ENCODE results near the gene GZMA. TPM values are rescaled to one million over a fixed set of nuclear protein-coding genes. Genes with fewer than 3 reads are reported as not detected.
"Not testable (repeated sequence)": the region's sequence is repeated elsewhere in the genome, so short reads cannot be mapped to it uniquely, and the experiment has no call there.

Gene GZMA
- total RNA-seq, 4 donors from 2014 or later: not detected

DNA sequence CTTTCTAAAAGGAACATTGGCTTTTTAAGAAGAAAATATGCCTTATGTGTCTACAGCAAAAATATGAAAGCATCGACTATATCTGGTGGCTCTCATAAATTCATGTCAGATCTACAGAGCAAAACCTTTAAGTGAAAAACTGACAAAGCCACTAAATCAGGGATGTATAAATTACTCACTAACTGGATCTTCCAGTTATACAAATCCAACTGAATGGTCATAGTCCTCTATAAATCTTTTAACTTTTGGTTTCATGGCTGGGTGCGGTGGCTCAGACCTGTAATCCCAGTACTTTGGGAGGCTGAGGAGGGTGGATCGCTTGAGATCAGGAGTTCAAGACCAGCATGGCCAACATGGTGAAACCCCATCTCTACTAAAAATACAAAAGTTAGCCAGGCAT lies 29.2 kb upstream of the GZMA start:
- no peak for DNase-seq (ENCODE audit: low spot score in 2 of 2)
- WGBS: 63% methylated on average over 3 of the region's 3 CpGs
- Histone ChIP-seq H3K4me1 (no peaks in the 10 kb centered on the region), H3K9me3 (no peaks in the 10 kb centered on the region), H3K27me3 (peaks cover 10% of the 10 kb centered on the region), H3K4me3 (no peak overlapping the region), H3K36me3 (no peaks in the 10 kb centered on the region), H3K27ac (no peak overlapping the region)
- TF ChIP-seq POLR2AphosphoS5 (IDR thresholded peaks at IDR 0.05) (no peak), EP300 (IDR thresholded peaks at IDR 0.05) (no peak)
- TF ChIP-seq, protein P1, sequence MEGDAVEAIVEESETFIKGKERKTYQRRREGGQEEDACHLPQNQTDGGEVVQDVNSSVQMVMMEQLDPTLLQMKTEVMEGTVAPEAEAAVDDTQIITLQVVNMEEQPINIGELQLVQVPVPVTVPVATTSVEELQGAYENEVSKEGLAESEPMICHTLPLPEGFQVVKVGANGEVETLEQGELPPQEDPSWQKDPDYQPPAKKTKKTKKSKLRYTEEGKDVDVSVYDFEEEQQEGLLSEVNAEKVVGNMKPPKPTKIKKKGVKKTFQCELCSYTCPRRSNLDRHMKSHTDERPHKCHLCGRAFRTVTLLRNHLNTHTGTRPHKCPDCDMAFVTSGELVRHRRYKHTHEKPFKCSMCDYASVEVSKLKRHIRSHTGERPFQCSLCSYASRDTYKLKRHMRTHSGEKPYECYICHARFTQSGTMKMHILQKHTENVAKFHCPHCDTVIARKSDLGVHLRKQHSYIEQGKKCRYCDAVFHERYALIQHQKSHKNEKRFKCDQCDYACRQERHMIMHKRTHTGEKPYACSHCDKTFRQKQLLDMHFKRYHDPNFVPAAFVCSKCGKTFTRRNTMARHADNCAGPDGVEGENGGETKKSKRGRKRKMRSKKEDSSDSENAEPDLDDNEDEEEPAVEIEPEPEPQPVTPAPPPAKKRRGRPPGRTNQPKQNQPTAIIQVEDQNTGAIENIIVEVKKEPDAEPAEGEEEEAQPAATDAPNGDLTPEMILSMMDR (IDR thresholded peaks at IDR 0.05): no peak

DNA sequence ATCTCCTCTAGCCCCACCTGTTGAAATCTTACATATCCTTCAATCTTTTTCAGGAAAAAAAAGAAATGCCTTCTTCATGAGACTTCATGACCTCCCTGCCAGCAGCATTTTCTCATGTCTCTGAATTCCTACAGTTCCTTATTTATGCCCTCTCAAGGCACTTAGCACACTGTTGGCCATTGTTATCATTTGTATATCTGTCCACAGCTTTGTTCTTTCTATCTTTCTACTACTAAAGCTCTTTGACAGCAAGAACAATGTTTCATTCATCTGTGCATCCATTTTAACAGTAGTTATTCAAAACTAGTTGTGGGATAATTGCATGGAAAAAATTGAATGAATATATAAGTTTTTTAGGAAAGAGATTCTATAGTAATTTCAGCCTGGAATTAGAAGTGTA lies 20.9 kb upstream of the GZMA start:
- no peaks in the 10 kb centered on the region for H3K36me3 ChIP-seq
- no peak overlapping the region for H3K4me3 ChIP-seq

DNA sequence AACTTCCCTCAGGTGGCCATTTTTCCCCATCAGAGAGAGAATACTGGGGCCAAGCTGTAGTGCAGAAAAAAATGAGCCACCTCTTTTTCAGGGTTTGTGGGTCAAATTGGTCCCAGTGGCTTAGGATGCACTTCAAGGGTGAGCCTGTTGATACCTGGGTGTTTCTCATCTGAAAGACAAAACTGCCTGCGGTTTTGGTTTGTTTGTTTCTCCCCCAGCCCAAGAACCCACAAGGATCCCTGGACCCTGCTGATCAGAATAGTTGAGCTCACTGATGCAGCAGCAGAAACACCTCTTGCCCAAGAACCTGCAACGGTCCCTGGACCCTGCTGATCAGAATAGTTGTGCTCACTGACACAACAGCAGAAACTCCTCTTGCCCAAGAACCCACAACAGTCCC lies 13.1 kb upstream of the GZMA start:
- not testable (repeated sequence) for H3K4me3 ChIP-seq; H3K9me3 ChIP-seq; H3K27ac ChIP-seq; H3K4me1 ChIP-seq; DNase-seq (ENCODE audit: low spot score in 2 of 2); H3K27me3 ChIP-seq; H3K36me3 ChIP-seq
- WGBS: 90% methylated on average over 2 of the region's 2 CpGs

More for the DNA sequence above, 20.9 kb upstream of the GZMA start:
- Histone ChIP-seq H3K4me1 (no peaks in the 10 kb centered on the region), H3K9me3 (no peaks in the 10 kb centered on the region), H3K27ac (no peak overlapping the region), H3K27me3 (no peaks in the 10 kb centered on the region)
- TF ChIP-seq, protein P1 (IDR thresholded peaks at IDR 0.05): no peak
- TF ChIP-seq EP300 (IDR thresholded peaks at IDR 0.05): no peak
- no peak for TF ChIP-seq POLR2AphosphoS5 (IDR thresholded peaks at IDR 0.05)
- TF ChIP-seq POLR2A (IDR thresholded peaks at IDR 0.05): no peak
- DNase-seq (ENCODE audit: low spot score in 2 of 2): no peak

DNA sequence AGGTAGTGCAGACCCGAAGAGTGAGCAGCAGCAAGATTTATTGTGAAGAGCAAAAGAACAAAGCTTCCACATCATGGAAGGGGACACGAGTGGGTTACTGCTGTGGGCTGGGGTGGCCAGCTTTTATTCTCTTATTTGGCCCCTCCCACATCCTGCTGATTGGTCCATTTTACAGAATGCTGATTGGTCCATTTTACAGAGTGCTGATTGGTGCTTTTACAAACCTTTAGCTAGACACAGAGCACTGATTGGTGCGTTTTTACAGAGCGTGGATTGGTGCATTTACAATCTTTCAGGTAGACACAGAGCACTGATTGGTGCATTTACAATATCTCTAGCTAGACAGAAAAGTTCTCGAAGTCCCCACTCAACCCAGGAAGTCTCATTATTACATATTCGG lies 11.4 kb upstream of the GZMA start:
- DNase-seq (ENCODE audit: low spot score in 2 of 2); H3K27ac ChIP-seq; H3K4me3 ChIP-seq; H3K27me3 ChIP-seq; H3K36me3 ChIP-seq; H3K4me1 ChIP-seq; H3K9me3 ChIP-seq: not testable (repeated sequence)
- WGBS: 89% methylated on average over 6 of the region's 6 CpGs

DNA sequence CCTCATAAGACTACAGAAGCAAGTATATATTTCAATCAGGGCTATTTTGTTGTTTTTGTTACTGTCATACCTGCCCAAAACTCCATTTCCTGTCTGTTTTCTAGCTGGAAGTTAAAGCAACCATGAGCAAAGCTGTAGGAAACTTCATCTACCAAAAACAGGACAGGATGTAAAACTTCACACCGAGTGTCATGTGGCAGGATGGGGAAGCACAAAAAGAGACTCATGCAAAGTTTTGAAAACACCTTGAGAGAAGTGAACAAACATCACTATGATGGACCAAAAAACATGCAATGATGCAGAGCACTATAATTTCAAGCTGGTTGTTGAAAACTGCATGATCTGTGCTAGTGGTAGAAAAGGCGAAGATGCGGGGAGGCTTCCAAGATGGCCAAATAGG lies 6.3 kb upstream of the GZMA start:
- peaks cover 2% of the 10 kb centered on the region for H3K27me3 ChIP-seq
- no peak overlapping the region for H3K4me3 ChIP-seq
- H3K36me3 ChIP-seq: no peaks in the 10 kb centered on the region
- H3K27ac ChIP-seq: no peak overlapping the region
- WGBS: 96% methylated on average over 3 of the region's 3 CpGs
- no peaks in the 10 kb centered on the region for H3K4me1 ChIP-seq
- TF ChIP-seq EP300 (IDR thresholded peaks at IDR 0.05) (no peak), POLR2AphosphoS5 (IDR thresholded peaks at IDR 0.05) (no peak), POLR2A (IDR thresholded peaks at IDR 0.05) (no peak)
- TF ChIP-seq, protein P1 (IDR thresholded peaks at IDR 0.05): no peak
- no peaks in the 10 kb centered on the region for H3K9me3 ChIP-seq
- DNase-seq (ENCODE audit: low spot score in 2 of 2): no peak

DNA sequence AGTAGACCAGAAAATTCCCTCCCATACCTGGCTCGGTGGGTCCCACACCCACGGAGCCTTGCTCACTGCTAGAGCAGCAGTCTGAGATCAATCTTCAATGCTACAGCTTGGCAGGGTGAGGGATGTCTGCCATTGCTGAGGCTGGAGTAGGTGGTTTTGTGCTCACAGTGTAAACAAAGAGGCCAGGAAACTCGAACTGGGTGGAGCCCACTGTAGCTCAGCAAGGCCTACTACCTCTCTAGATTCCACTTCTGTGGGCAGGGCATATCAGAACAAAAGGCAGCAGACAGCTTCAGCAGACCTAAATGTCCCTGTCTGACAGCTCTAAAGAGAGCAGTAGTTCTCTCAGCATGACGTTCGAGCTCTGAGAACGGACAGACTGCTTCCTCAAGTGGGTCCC lies 5.6 kb upstream of the GZMA start:
- TF ChIP-seq, protein P1 (IDR thresholded peaks at IDR 0.05): no peak
- TF ChIP-seq EP300 (IDR thresholded peaks at IDR 0.05) (no peak), POLR2AphosphoS5 (IDR thresholded peaks at IDR 0.05) (no peak), POLR2A (IDR thresholded peaks at IDR 0.05) (no peak)
- H3K36me3 ChIP-seq: no peaks in the 10 kb centered on the region
- peaks cover 2% of the 10 kb centered on the region for H3K27me3 ChIP-seq
- no peak for DNase-seq (ENCODE audit: low spot score in 2 of 2)
- no peaks in the 10 kb centered on the region for H3K9me3 ChIP-seq
- no peaks in the 10 kb centered on the region for H3K4me1 ChIP-seq
- 71% methylated on average over 6 of the region's 6 CpGs for WGBS
- H3K4me3 ChIP-seq: no peak overlapping the region
- no peak overlapping the region for H3K27ac ChIP-seq

DNA sequence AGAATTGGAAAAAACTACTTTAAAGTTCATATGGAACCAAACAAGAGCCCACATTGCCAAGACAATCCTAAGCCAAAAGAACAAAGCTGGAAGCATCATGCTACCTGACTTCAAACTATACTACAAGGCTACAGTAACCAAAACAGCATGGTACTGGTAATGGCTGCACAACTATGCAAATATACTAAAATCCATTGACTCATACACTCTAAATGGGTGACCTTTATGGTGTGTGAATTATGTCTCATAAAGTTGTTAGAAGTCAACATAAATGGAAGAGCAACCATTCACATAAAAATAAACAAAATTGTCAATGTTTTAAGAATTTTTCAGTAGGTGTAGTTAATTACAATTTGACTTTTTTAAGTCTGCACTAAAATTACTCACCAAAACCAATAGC lies 1.3 kb upstream of the GZMA start:
- not testable (repeated sequence) for H3K4me3 ChIP-seq; H3K27ac ChIP-seq; H3K9me3 ChIP-seq; H3K4me1 ChIP-seq; DNase-seq (ENCODE audit: low spot score in 2 of 2); H3K36me3 ChIP-seq; H3K27me3 ChIP-seq

Data from suprapubic skin (tissue), 4 donors.